Duodenal mucosa (tissue), 2 donors: Measurements from ENCODE around the gene TIRAP.

Experiments used
- H3K27ac ChIP-seq: one replicate; pipeline ENCODE4 v1.7.0; 2013; ENCODE audit warnings: low read depth, low read length
- H3K27me3 ChIP-seq, 2 donors: one replicate each; pipeline ENCODE4 v1.7.0; 2013; ENCODE audit warnings: low read length in 2 of 2, control low read depth in 1 of 2; ENCODE audit not compliant: insufficient read depth in 2 of 2, control insufficient read depth in 1 of 2
- H3K36me3 ChIP-seq, 2 donors: one replicate each; pipeline ENCODE4 v1.7.0; 2013; ENCODE audit warnings: low read length in 2 of 2, control low read depth in 1 of 2; ENCODE audit not compliant: insufficient read depth in 2 of 2, control insufficient read depth in 1 of 2
- H3K4me1 ChIP-seq, 2 donors: one replicate each; pipeline ENCODE4 v1.7.0; 2013; ENCODE audit warnings: low read length in 2 of 2, control low read depth in 1 of 2; ENCODE audit not compliant: insufficient read depth in 2 of 2, control insufficient read depth in 1 of 2
- H3K4me3 ChIP-seq, 2 donors: one replicate each; pipeline ENCODE4 v1.7.0; 2013; ENCODE audit warnings: low read length in 2 of 2, low read depth in 1 of 2
- H3K9ac ChIP-seq, 2 donors: one replicate each; pipeline ENCODE4 v1.7.0; 2013; ENCODE audit warnings: low read length in 2 of 2, low read depth in 1 of 2
- H3K9me3 ChIP-seq, 2 donors: one replicate each; pipeline ENCODE4 v1.7.0; 2013; ENCODE audit warnings: low read length in 2 of 2, control low read depth in 1 of 2; ENCODE audit not compliant: control insufficient read depth in 1 of 2

TIRAP gene

GRCh38 chr11:126281666-126282175, 1.2 kb upstream of the TIRAP start:
- Histone ChIP-seq H3K9me3 (no peaks in the 10 kb centered on the region), H3K4me3 (peak overlapping the region in 1 of 2 donors; percentile 87), H3K27me3 (no peaks in the 10 kb centered on the region), H3K27ac (no peak overlapping the region), H3K36me3 (peaks cover 9 to 14% of the 10 kb centered on the region in 2 donors), H3K9ac (peak overlapping the region in 1 of 2 donors; percentile 85), H3K4me1 (peaks cover 16 to 27% of the 10 kb centered on the region in 2 donors)

GRCh38 chr11:126282361-126282735, 545 bp upstream of the TIRAP start:
- H3K27ac ChIP-seq = peak overlapping the region; percentile 70
- H3K4me1 ChIP-seq = peaks cover 16 to 27% of the 10 kb centered on the region in 2 donors
- H3K9me3 ChIP-seq = no peaks in the 10 kb centered on the region
- peaks cover 4 to 11% of the 10 kb centered on the region in 2 donors for H3K36me3 ChIP-seq
- H3K4me3 ChIP-seq = peak overlapping the region; percentile 76 to 87
- peak overlapping the region; percentile 85 to 89 for H3K9ac ChIP-seq
- H3K27me3 ChIP-seq = no peaks in the 10 kb centered on the region

GRCh38 chr11:126284829-126285228, 1.9 kb downstream of the TIRAP start:
- no peaks in the 10 kb centered on the region for H3K27me3 ChIP-seq
- no peaks in the 10 kb centered on the region for H3K9me3 ChIP-seq
- H3K27ac ChIP-seq = no peak overlapping the region
- H3K36me3 ChIP-seq = peaks cover 0 to 9% of the 10 kb centered on the region in 2 donors
- H3K4me3 ChIP-seq = peak overlapping the region; percentile 29 to 36
- H3K9ac ChIP-seq = no peak overlapping the region
- H3K4me1 ChIP-seq = peaks cover 16 to 27% of the 10 kb centered on the region in 2 donors

- H3K27me3 ChIP-seq = no peaks in the 10 kb centered on the region
- peaks cover 22 to 41% of the 10 kb centered on the region in 2 donors for H3K36me3 ChIP-seq
- no peak overlapping the region for H3K9ac ChIP-seq
These were observed 5.3 kb downstream of the TIRAP start for GRCh38 chr11:126288237-126288636.

GRCh38 chr11:126290887-126291286, 8.0 kb downstream of the TIRAP start:
- Histone ChIP-seq H3K9ac (no peak overlapping the region), H3K27ac (no peak overlapping the region), H3K9me3 (no peaks in the 10 kb centered on the region), H3K4me1 (no peaks in the 10 kb centered on the region), H3K27me3 (no peaks in the 10 kb centered on the region), H3K36me3 (peaks cover 29 to 58% of the 10 kb centered on the region in 2 donors), H3K4me3 (no peak overlapping the region)

More at GRCh38 chr11:126288237-126288636, 5.3 kb downstream of the TIRAP start:
- H3K27ac ChIP-seq = no peak overlapping the region
- no peaks in the 10 kb centered on the region for H3K9me3 ChIP-seq
- H3K4me3 ChIP-seq = no peak overlapping the region
- H3K4me1 ChIP-seq = peaks cover 10 to 14% of the 10 kb centered on the region in 2 donors

GRCh38 chr11:126293726-126294125, 10.8 kb downstream of the TIRAP start:
- no peak overlapping the region for H3K9ac ChIP-seq
- no peaks in the 10 kb centered on the region for H3K27me3 ChIP-seq
- H3K4me3 ChIP-seq = no peak overlapping the region
- no peaks in the 10 kb centered on the region for H3K9me3 ChIP-seq
- no peaks in the 10 kb centered on the region for H3K4me1 ChIP-seq
- no peak overlapping the region for H3K27ac ChIP-seq
- peaks cover 29 to 52% of the 10 kb centered on the region in 2 donors for H3K36me3 ChIP-seq

GRCh38 chr11:126297004-126297403, 14.1 kb downstream of the TIRAP start:
- Histone ChIP-seq H3K9me3 (no peaks in the 10 kb centered on the region), H3K4me3 (no peak overlapping the region), H3K27me3 (no peaks in the 10 kb centered on the region), H3K27ac (no peak overlapping the region), H3K36me3 (peaks cover 16 to 28% of the 10 kb centered on the region in 2 donors), H3K4me1 (no peaks in the 10 kb centered on the region), H3K9ac (no peak overlapping the region)

- peak within 1 kb of the TSS; percentile 94 to 98 for H3K4me3 ChIP-seq
- H3K27ac ChIP-seq = peak within 1 kb of the TSS; percentile 72
- peaks cover 7 to 9% of the 10 kb centered on the region in 2 donors for H3K4me1 ChIP-seq
- no peaks in the 10 kb centered on the region for H3K9me3 ChIP-seq
- no peaks in the 10 kb centered on the region for H3K27me3 ChIP-seq
- peak within 1 kb of the TSS; percentile 68 to 95 for H3K9ac ChIP-seq
- peaks cover 0 to 8% of the 10 kb centered on the region in 2 donors for H3K36me3 ChIP-seq
These were observed 20.9 kb downstream of the TIRAP start, which contains the start of gene DCPS for GRCh38 chr11:126303623-126304456. Gene DCPS, plus strand, starts transcription at chr11:126304060. Its CDS starts 21 bp downstream, at chr11:126304081.

- Histone ChIP-seq H3K9ac (peak overlapping the region; percentile 68 to 95), H3K27ac (no peak overlapping the region), H3K36me3 (peaks cover 0 to 11% of the 10 kb centered on the region in 2 donors), H3K4me1 (peaks cover 7 to 9% of the 10 kb centered on the region in 2 donors), H3K9me3 (no peaks in the 10 kb centered on the region), H3K4me3 (peak overlapping the region; percentile 94 to 98), H3K27me3 (no peaks in the 10 kb centered on the region)
These were observed 21.7 kb downstream of the TIRAP start for GRCh38 chr11:126304457-126305075.

- Histone ChIP-seq H3K4me1 (peaks cover 8 to 11% of the 10 kb centered on the region in 2 donors), H3K27me3 (no peaks in the 10 kb centered on the region), H3K9ac (no peak overlapping the region), H3K9me3 (no peaks in the 10 kb centered on the region), H3K27ac (no peak overlapping the region), H3K36me3 (peaks cover 0 to 11% of the 10 kb centered on the region in 2 donors), H3K4me3 (no peak overlapping the region)
These were observed 22.8 kb downstream of the TIRAP start for GRCh38 chr11:126305699-126306098.
